Right lobe of liver (tissue), 6 donors: ENCODE results near the gene ZDHHC7. TPM values are rescaled to one million over a fixed set of nuclear protein-coding genes. Genes with fewer than 3 reads are reported as not detected.
A peak's percentile ranks its signal among the peaks of the same experiment; 100 is the strongest.

Source experiments
- ATAC-seq, 4 donors: fragments of 200-7000 bp; cut with Tn5 transposase; one replicate each; pipeline ENCODE4 v1.9.1; 2020; ENCODE audit warnings: mild to moderate bottlenecking in 4 of 4, moderate library complexity in 4 of 4
- DNase-seq, 3 donors: peaks; one replicate each; pipeline ENCODE4 v3.0.0-alpha.2; 2020
- H3K27ac ChIP-seq, 3 donors: fragments of 200-600 bp; one replicate each; pipeline ENCODE4 v1.8.0; 2022
- H3K27me3 ChIP-seq, 2 donors: fragments of 200-600 bp; one replicate each; pipeline ENCODE4 v1.8.0; 2022
- H3K36me3 ChIP-seq, 4 donors: fragments of 200-600 bp; sonication (generic) in 1 of 4; one replicate each; pipeline versions ENCODE4 v1.5.1 to v1.8.0; 2017 to 2022; ENCODE audit warnings: control low read depth in 1 of 4
- H3K4me1 ChIP-seq, 4 donors: fragments of 200-600 bp; sonication (generic) in 1 of 4; one replicate each; pipeline versions ENCODE4 v1.5.1 to v1.8.0; 2017 to 2022; ENCODE audit warnings: control low read depth in 1 of 4
- H3K4me3 ChIP-seq, 3 donors: fragments of 200-600 bp; one replicate each; pipeline ENCODE4 v1.8.0; 2022
- H3K9me3 ChIP-seq, 4 donors: fragments of 200-600 bp; sonication (generic) in 1 of 4; one replicate each; pipeline versions ENCODE4 v1.5.1 to v1.8.0; 2017 to 2022; ENCODE audit warnings: control low read depth in 1 of 4
- CTCF ChIP-seq, 4 donors: fragments of 200-600 bp in 3 of 4; fragments of 450-650 bp in 1 of 4; IDR thresholded peaks; one replicate each; pipeline versions ENCODE4 v1.5.1 to v1.8.0; 2016 to 2022; ENCODE audit warnings: antibody characterized with exemption in 4 of 4, mild to moderate bottlenecking in 2 of 4
- POLR2A ChIP-seq: fragments of 450-650 bp; IDR thresholded peaks from one replicate; pipeline ENCODE4 v1.6.1; 2017; ENCODE audit warnings: antibody characterized with exemption, mild to moderate bottlenecking
- WGBS: methylation state at CpG from one replicate; pipeline ENCODE4 v1.1.6; 2018; ENCODE audit warnings: low coverage, low lambda C conversion rate; ENCODE audit not compliant: insufficient coverage; ENCODE audit errors: missing lambda C conversion rate; 5-methylcytosine and 5-hydroxymethylcytosine counted together
- intact Hi-C, 2 donors: fragments of 100-400 bp; cut with DNase I; formaldehyde crosslinking; loops; one replicate each; pipeline versions ENCODE4 v1.11.2 to v1.14.1; 2022
- total RNA-seq, 6 experiments: library from RNA; depleted of rRNA in 2 of 6; stranded (reverse); fragments of >200 nt in 2 of 6; fragmentation: NEBNext Ultra II Directional in 3 of 6; extraction: Animal tissue kit (Norgen Biotek cat#: 25700) in 3 of 6; gene quantifications; one replicate each; pipeline versions ENCODE4 v1.1.0 to v1.2.4, GENCODE V29; 2016 to 2023
- donor health status: DM: no; HTN: yes; CAD: no.
- donor health status: DM: no; HTN: no; CAD: no.
- donor health status: DM: no; HTN: no; CAD: no.
- donor health status: DM: no; HTN: yes; CAD: no.
- donor health status: DM: no; HTN: yes; CAD: no.

Gene ZDHHC7
- total RNA-seq, 6 experiments from 2014 or later: 10.7 to 27.5 (median 19.0) TPM

- no peak for ATAC-seq
- Histone ChIP-seq H3K4me3 (no peak overlapping the region), H3K9me3 (no peaks in the 10 kb centered on the region), H3K27ac (no peak overlapping the region), H3K27me3 (no peaks in the 10 kb centered on the region), H3K4me1 (peaks cover 0 to 5% (median 0%) of the 10 kb centered on the region in 4 donors), H3K36me3 (no peaks in the 10 kb centered on the region)
- no peak for TF ChIP-seq CTCF (IDR thresholded peaks at IDR 0.05)
- TF ChIP-seq POLR2A: no peak
- DNase-seq: no peak
- 44% methylated on average over 6 of the region's 8 CpGs for WGBS
- intact Hi-C loops: no loop called here
Observed at GRCh38 chr16:85017633-85018032, 6.3 kb upstream of the ZDHHC7 start.

- Histone ChIP-seq H3K36me3 (no peaks in the 10 kb centered on the region), H3K4me3 (no peak overlapping the region), H3K27me3 (no peaks in the 10 kb centered on the region), H3K9me3 (no peaks in the 10 kb centered on the region), H3K4me1 (peaks cover 0 to 5% (median 0%) of the 10 kb centered on the region in 4 donors), H3K27ac (no peak overlapping the region)
- no peak for TF ChIP-seq CTCF (IDR thresholded peaks at IDR 0.05)
- no peak for TF ChIP-seq POLR2A
- intact Hi-C loops: no loop called here
- DNase-seq (no peak), ATAC-seq (peak in 3 of 4 donors; percentile 48 to 51 (median 50))
- WGBS: 57% methylated on average over 4 of the region's 4 CpGs
Observed at GRCh38 chr16:85017151-85017550, 5.8 kb upstream of the ZDHHC7 start.

- Histone ChIP-seq H3K27me3 (no peaks in the 10 kb centered on the region), H3K4me3 (no peak overlapping the region)
- no peak for DNase-seq
Observed at GRCh38 chr16:85015481-85016187, 4.3 kb upstream of the ZDHHC7 start.

GRCh38 chr16:85014311-85014710 lies 3.0 kb upstream of the ZDHHC7 start:
- TF ChIP-seq CTCF (IDR thresholded peaks at IDR 0.05) (no peak), POLR2A (no peak)
- WGBS: 32% methylated on average over 2 of the region's 2 CpGs
- Histone ChIP-seq H3K27ac (no peak overlapping the region), H3K36me3 (no peaks in the 10 kb centered on the region), H3K9me3 (no peaks in the 10 kb centered on the region), H3K4me1 (peaks cover 0 to 9% (median under 1%) of the 10 kb centered on the region in 4 donors), H3K27me3 (no peaks in the 10 kb centered on the region), H3K4me3 (no peak overlapping the region)
- DNase-seq (no peak), ATAC-seq (no peak)
- intact Hi-C loops: no loop called here

More at GRCh38 chr16:85015481-85016187, 4.3 kb upstream of the ZDHHC7 start:
- Histone ChIP-seq H3K27ac (no peak overlapping the region), H3K9me3 (no peaks in the 10 kb centered on the region), H3K4me1 (peaks cover 0 to 5% (median 0%) of the 10 kb centered on the region in 4 donors), H3K36me3 (no peaks in the 10 kb centered on the region)
- intact Hi-C loops: no loop called here
- TF ChIP-seq CTCF (IDR thresholded peaks at IDR 0.05) (no peak), POLR2A (no peak)
- WGBS: 93% methylated on average over 3 of the region's 5 CpGs
- no peak for ATAC-seq
